Activated CD4-positive, alpha-beta T cell treated with anti-CD3 and anti-CD28 coated beads for 36 hours (primary cell): ENCODE measurements around the gene ISL2. TPM values are rescaled to one million over a fixed set of nuclear protein-coding genes. Genes with fewer than 3 reads are reported as not detected.

Source experiments
- ATAC-seq: fragments of 200-7000 bp; cut with Tn5 transposase; one replicate; pipeline ENCODE4 v1.10.0; 2021; ENCODE audit warnings: mild to moderate bottlenecking, moderate library complexity
- CTCF ChIA-PET: fragments of 350-600 bp; sonication (Branson Sonifier 250); formaldehyde crosslinking; loops from one replicate; lab custom pipeline; 2021; ENCODE audit warnings: antibody characterized with exemption; lab: Charles Lee
- POLR2A ChIA-PET: fragments of 350-600 bp; sonication (Branson Sonifier 250); formaldehyde crosslinking; loops from one replicate; lab custom pipeline; 2021; ENCODE audit warnings: antibody characterized with exemption, inconsistent platforms; lab: Charles Lee
- DNase-seq: peaks from one replicate; pipeline ENCODE4 v3.0.0-alpha.2; 2020
- H3K27ac Mint-ChIP-seq: one replicate; pipeline ENCODE4 v1.8.0; 2021; ENCODE audit warnings: mixed read lengths
- H3K27me3 Mint-ChIP-seq: one replicate; pipeline ENCODE4 v1.8.0; 2021; ENCODE audit warnings: mixed read lengths
- H3K36me3 Mint-ChIP-seq: one replicate; pipeline ENCODE4 v1.8.0; 2021; ENCODE audit warnings: low read depth, mixed read lengths
- H3K4me1 Mint-ChIP-seq: one replicate; pipeline ENCODE4 v1.8.0; 2021; ENCODE audit warnings: mixed read lengths
- H3K4me3 Mint-ChIP-seq: one replicate; pipeline ENCODE4 v1.8.0; 2021; ENCODE audit warnings: mild to moderate bottlenecking, moderate library complexity, mixed read lengths
- H3K9me3 Mint-ChIP-seq: one replicate; pipeline ENCODE4 v1.8.0; 2021; ENCODE audit warnings: low read depth, mixed read lengths
- intact Hi-C, 2 experiments: fragments of 100-400 bp; cut with DNase I in 1 of 2; cut with micrococcal nuclease in 1 of 2; formaldehyde crosslinking; loops; one replicate each; pipeline versions ENCODE4 v1.14.2 to v1.15.1; 2022 to 2024; cut with DNase I, micrococcal nuclease
- total RNA-seq, 2 experiments: library from RNA; stranded (reverse); gene quantifications; one replicate each; pipeline ENCODE4 v1.2.3, GENCODE V29; 2021

ISL2 gene
- total RNA-seq, 2 experiments from 2014 or later = 0.25 TPM; not detected in 1

GRCh38 chr15:76342382-76343201 is 6.0 kb downstream of the ISL2 start:
- intact Hi-C loops = loop anchor here in 1 of 2 experiments (5.0 kb wide), 1 partner anchor 160 kb away; no protein-coding TSS in a partner anchor
- H3K4me1 Mint-ChIP-seq = peaks cover 40% of the 10 kb centered on the region
- H3K27me3 Mint-ChIP-seq = peaks cover 63% of the 10 kb centered on the region
- no peak overlapping the region for H3K4me3 Mint-ChIP-seq
- H3K27ac Mint-ChIP-seq = no peak overlapping the region
- CTCF ChIA-PET = no interaction called here
- H3K9me3 Mint-ChIP-seq = no peaks in the 10 kb centered on the region
- POLR2A ChIA-PET = no interaction called here
- DNase-seq (peak; percentile 45), ATAC-seq (no peak)
- peaks cover 2% of the 10 kb centered on the region for H3K36me3 Mint-ChIP-seq

- POLR2A ChIA-PET = interaction anchor here (0.6 kb wide), 1 partner anchor 123 kb away, joined by 3 read pairs; no protein-coding TSS in a partner anchor
- no peaks in the 10 kb centered on the region for H3K9me3 Mint-ChIP-seq
- no peak overlapping the region for H3K4me3 Mint-ChIP-seq
- CTCF ChIA-PET = interaction anchor here (1.5 kb wide), 1 partner anchor 196 kb away, joined by 3 read pairs; no protein-coding TSS in a partner anchor
- peaks cover 37% of the 10 kb centered on the region for H3K4me1 Mint-ChIP-seq
- peaks cover 67% of the 10 kb centered on the region for H3K27me3 Mint-ChIP-seq
- DNase-seq (no peak), ATAC-seq (no peak)
- H3K27ac Mint-ChIP-seq = no peak overlapping the region
- H3K36me3 Mint-ChIP-seq = peaks cover 10% of the 10 kb centered on the region
- intact Hi-C loops = loop anchor here in 1 of 2 experiments (5.0 kb wide), 1 partner anchor 161 kb away; no protein-coding TSS in a partner anchor
These were observed 6.9 kb downstream of the ISL2 start for GRCh38 chr15:76343313-76343996.

GRCh38 chr15:76344893-76345582 is 8.5 kb downstream of the ISL2 start:
- peaks cover 25% of the 10 kb centered on the region for H3K4me1 Mint-ChIP-seq
- H3K27me3 Mint-ChIP-seq = peaks cover 56% of the 10 kb centered on the region
- ATAC-seq (no peak), DNase-seq (no peak)
- no peak overlapping the region for H3K4me3 Mint-ChIP-seq
- intact Hi-C loops = loop anchor here in 1 of 2 experiments (5.0 kb wide), 1 partner anchor 163 kb away; no protein-coding TSS in a partner anchor
- ChIA-PET POLR2A (no interaction called here), CTCF (interaction anchor here (1.5 to 1.6 kb wide), 2 partner anchors 16 to 198 kb away, joined by 3 to 4 read pairs; no protein-coding TSS in a partner anchor)
- peaks cover 14% of the 10 kb centered on the region for H3K36me3 Mint-ChIP-seq
- H3K9me3 Mint-ChIP-seq = no peaks in the 10 kb centered on the region
- no peak overlapping the region for H3K27ac Mint-ChIP-seq

GRCh38 chr15:76345583-76345879 is 9.0 kb downstream of the ISL2 start:
- intact Hi-C loops = no loop called here
- no peak overlapping the region for H3K27ac Mint-ChIP-seq
- POLR2A ChIA-PET = interaction anchor here (0.8 kb wide), 1 partner anchor 9 kb away, joined by 3 read pairs; the partner anchor contains the start of gene ISL2

GRCh38 chr15:76345880-76346668 is 9.5 kb downstream of the ISL2 start:
- Mint-ChIP-seq H3K9me3 (no peaks in the 10 kb centered on the region), H3K4me1 (peaks cover 18% of the 10 kb centered on the region), H3K27me3 (peaks cover 48% of the 10 kb centered on the region), H3K27ac (no peak overlapping the region), H3K36me3 (peaks cover 14% of the 10 kb centered on the region), H3K4me3 (peak overlapping the region; percentile 35)
- intact Hi-C loops = loop anchor here in 1 of 2 experiments (1.0 kb wide), 1 partner anchor 11 kb away; no protein-coding TSS in a partner anchor
- peak; percentile 39 for DNase-seq
- ChIA-PET CTCF (interaction anchor here (0.9 kb wide), 1 partner anchor 153 kb away, joined by 4 read pairs; no protein-coding TSS in a partner anchor), POLR2A (interaction anchor here (0.8 kb wide), 1 partner anchor 10 kb away, joined by 3 read pairs; the partner anchor contains the start of gene ISL2)
- ATAC-seq = peak; percentile 31

More at GRCh38 chr15:76345583-76345879, 9.0 kb downstream of the ISL2 start:
- no peak for DNase-seq
- ATAC-seq = no peak
- Mint-ChIP-seq H3K9me3 (no peaks in the 10 kb centered on the region), H3K27me3 (peaks cover 53% of the 10 kb centered on the region), H3K4me3 (no peak overlapping the region), H3K4me1 (peaks cover 22% of the 10 kb centered on the region), H3K36me3 (peaks cover 14% of the 10 kb centered on the region)
- CTCF ChIA-PET = interaction anchor here (0.9 to 1.6 kb wide), 2 partner anchors 16 to 152 kb away, joined by 4 read pairs; no protein-coding TSS in a partner anchor

- H3K4me1 Mint-ChIP-seq = peaks cover 12% of the 10 kb centered on the region
- peak; percentile 17 for ATAC-seq
- peaks cover 43% of the 10 kb centered on the region for H3K27me3 Mint-ChIP-seq
- intact Hi-C loops = loop anchor here in 1 of 2 experiments (1.0 kb wide), 1 partner anchor 12 kb away; no protein-coding TSS in a partner anchor
- CTCF ChIA-PET = interaction anchor here (0.7 to 0.9 kb wide), 3 partner anchors 35 to 153 kb away, joined by 3 to 4 read pairs (median 3); no protein-coding TSS in a partner anchor
- peak; percentile 11 for DNase-seq
- no peak overlapping the region for H3K27ac Mint-ChIP-seq
- H3K4me3 Mint-ChIP-seq = no peak overlapping the region
- POLR2A ChIA-PET = interaction anchor here (0.8 kb wide), 1 partner anchor 11 kb away, joined by 3 read pairs; the partner anchor contains the start of gene ISL2
- peaks cover 14% of the 10 kb centered on the region for H3K36me3 Mint-ChIP-seq
- no peaks in the 10 kb centered on the region for H3K9me3 Mint-ChIP-seq
These were observed 10.3 kb downstream of the ISL2 start for GRCh38 chr15:76346669-76347481.

GRCh38 chr15:76347482-76348055 is 11.0 kb downstream of the ISL2 start:
- peaks cover 14% of the 10 kb centered on the region for H3K36me3 Mint-ChIP-seq
- H3K27ac Mint-ChIP-seq = no peak overlapping the region
- H3K4me1 Mint-ChIP-seq = peaks cover 8% of the 10 kb centered on the region
- DNase-seq (no peak), ATAC-seq (no peak)
- peaks cover 40% of the 10 kb centered on the region for H3K27me3 Mint-ChIP-seq
- POLR2A ChIA-PET = no interaction called here
- no peaks in the 10 kb centered on the region for H3K9me3 Mint-ChIP-seq
- no peak overlapping the region for H3K4me3 Mint-ChIP-seq
- CTCF ChIA-PET = interaction anchor here (0.8 to 1.0 kb wide), 2 partner anchors 9 to 54 kb away, joined by 3 to 4 read pairs; no protein-coding TSS in a partner anchor
- intact Hi-C loops = no loop called here

- no peak for ATAC-seq
- Mint-ChIP-seq H3K27ac (no peak overlapping the region), H3K27me3 (peaks cover 27% of the 10 kb centered on the region), H3K36me3 (peaks cover 14% of the 10 kb centered on the region), H3K9me3 (no peaks in the 10 kb centered on the region), H3K4me3 (no peak overlapping the region), H3K4me1 (peaks cover 8% of the 10 kb centered on the region)
- CTCF ChIA-PET = interaction anchor here (0.5 to 0.6 kb wide), 2 partner anchors 211 to 230 kb away, joined by 3 read pairs; no protein-coding TSS in a partner anchor
- POLR2A ChIA-PET = no interaction called here
- DNase-seq = no peak
- intact Hi-C loops = no loop called here
These were observed 12.9 kb downstream of the ISL2 start for GRCh38 chr15:76349301-76350070.
